Adrenal gland (tissue), 12 donors: ENCODE measurements around the gene ZNF558. TPM values are rescaled to one million over a fixed set of nuclear protein-coding genes. Genes with fewer than 3 reads are reported as not detected.
A peak's percentile ranks its signal among the peaks of the same experiment; 100 is the strongest.

Experiments
- DNase-seq, 7 donors: peaks; one replicate each; pipeline ENCODE4 v3.0.0-alpha.2; 2019 to 2020
- H3K27ac ChIP-seq, 5 donors: fragments of 200-600 bp; sonication (generic) in 4 of 5; 1 replicate in 3 of 5; 2 replicates in 2 of 5; pipeline versions ENCODE4 v1.5.1 to v1.8.0; 2016 to 2020; ENCODE audit warnings: mild to moderate bottlenecking in 1 of 5
- H3K27me3 ChIP-seq: fragments of 200-600 bp; 2 replicates; pipeline ENCODE4 v1.8.0; 2021
- H3K36me3 ChIP-seq, 2 donors: fragments of 200-600 bp; replicated peaks in 1 of 2; 1 replicate in 1 of 2; 2 replicates in 1 of 2; pipeline versions ENCODE4 v1.5.1 to v1.8.0; 2018 to 2022
- H3K4me1 ChIP-seq, 2 donors: fragments of 200-600 bp; replicated peaks in 1 of 2; 1 replicate in 1 of 2; 2 replicates in 1 of 2; pipeline versions ENCODE4 v1.5.1 to v1.8.0; 2018 to 2021
- H3K4me3 ChIP-seq, 4 donors: fragments of 200-600 bp; sonication (generic) in 3 of 4; one replicate each; pipeline ENCODE4 v1.5.1; 2016 to 2018
- H3K9me3 ChIP-seq, 3 donors: fragments of 200-600 bp; sonication (generic) in 1 of 3; replicated peaks in 1 of 3; 1 replicate in 2 of 3; 2 replicates in 1 of 3; pipeline versions ENCODE4 v1.5.1 to v1.8.0; 2016 to 2021
- CTCF ChIP-seq, 6 experiments: fragments of 450-650 bp in 4 of 6; fragments of 200-600 bp in 2 of 6; sonication (generic) in 1 of 6; IDR thresholded peaks; 1 replicate in 5 of 6; 2 replicates in 1 of 6; pipeline versions ENCODE4 v1.5.1 to v1.8.0; 2016 to 2021; ENCODE audit warnings: antibody characterized with exemption in 6 of 6, mild to moderate bottlenecking in 2 of 6, moderate library complexity in 1 of 6
- POLR2A ChIP-seq, 2 donors: fragments of 450-650 bp; IDR thresholded peaks; one replicate each; pipeline ENCODE4 v1.6.1; 2017; ENCODE audit warnings: antibody characterized with exemption in 2 of 2, mild to moderate bottlenecking in 2 of 2, moderate library complexity in 1 of 2
- WGBS, 4 donors: extraction: QIAGEN DNeasy Blood & Tissue Kit in 2 of 4; methylation state at CpG; one replicate each; pipeline versions ENCODE4 v1.1.5 to v1.1.7; 2013 to 2017; 5-methylcytosine and 5-hydroxymethylcytosine counted together
- intact Hi-C, 2 donors: fragments of 100-400 bp; cut with DNase I; formaldehyde crosslinking; loops; one replicate each; pipeline versions ENCODE4 v1.14.1 to v1.15.0; 2022 to 2023
- polyA plus RNA-seq, 3 donors: library from polyadenylated mRNA; stranded (reverse); fragments of 200-250 nt in 2 of 3; fragments of 350-450 nt in 1 of 3; fragmentation: Illumina TruSeq in 1 of 3; extraction: RNeasy Lipid Tissue Mini Kit (QIAGEN cat#74804) in 1 of 3; gene quantifications; one replicate each; pipeline ENCODE4 v1.2.3, GENCODE V29; 2013 to 2014
- total RNA-seq, 9 donors: library from RNA; depleted of rRNA in 4 of 9; stranded (reverse); fragments of >200 nt in 4 of 9; fragments of 120-200 nt in 1 of 9; fragmentation: NEBNext Ultra II Directional in 1 of 9; extraction: Animal tissue kit (Norgen Biotek cat#: 25700) in 1 of 9; gene quantifications; one replicate each; pipeline versions ENCODE4 v1.1.0 to v1.2.4, GENCODE V29; 2013 to 2023
- donor health status: healthy with polysubstance abuse.
- donor health status: Bipolar disorder and iron deficiency.
- donor health status: DM: yes; HTN: yes; CAD: no.
- donor health status: DM: no; HTN: no; CAD: no.
- donor health status: DM: no; HTN: no; CAD: no.
- donor health status: DM: yes; HTN: yes; CAD: no.

Gene ZNF558
- total and polyA plus RNA-seq, 12 donors: 15.3 to 39.9 (median 26.5) TPM

GRCh38 chr19:8835446-8835845 is 3.3 kb upstream of the ZNF558 start:
- Histone ChIP-seq H3K27ac (no peak overlapping the region), H3K9me3 (no peaks in the 10 kb centered on the region), H3K4me3 (no peak overlapping the region), H3K4me1 (peaks cover 6% of the 10 kb centered on the region in 2 donors), H3K36me3 (no peaks in the 10 kb centered on the region), H3K27me3 (no peaks in the 10 kb centered on the region)
- 63 to 76% (median 66%) methylated on average over 2 of the region's 2 CpGs for WGBS, 4 donors
- DNase-seq: no peak
- intact Hi-C loops: no loop called here
- no peak for TF ChIP-seq CTCF (IDR thresholded peaks at IDR 0.05)
- TF ChIP-seq POLR2A (IDR thresholded peaks at IDR 0.05): no peak

- Histone ChIP-seq H3K4me1 (peaks cover 6% of the 10 kb centered on the region in 2 donors), H3K4me3 (peak overlapping the region; percentile 6 to 97 (median 83)), H3K27ac (peak overlapping the region; percentile 84 to 97 (median 92)), H3K36me3 (no peaks in the 10 kb centered on the region), H3K27me3 (no peaks in the 10 kb centered on the region), H3K9me3 (no peaks in the 10 kb centered on the region)
- no peak for DNase-seq
- TF ChIP-seq POLR2A (IDR thresholded peaks at IDR 0.05) (no peak), CTCF (IDR thresholded peaks at IDR 0.05) (no peak)
- WGBS, 4 donors: 0 to 1% (median 0%) methylated on average over 4 to 16 of the region's 16 CpGs
- intact Hi-C loops: no loop called here
These were observed 322 bp downstream of the ZNF558 start for GRCh38 chr19:8831832-8832131.

- 43 to 56% (median 51%) methylated on average over 5 to 6 of the region's 6 CpGs for WGBS, 4 donors
- intact Hi-C loops: no loop called here
- peak overlapping the region in 3 of 5 donors; percentile 92 to 97 (median 96) for H3K27ac ChIP-seq
- no peak for TF ChIP-seq POLR2A (IDR thresholded peaks at IDR 0.05)
- TF ChIP-seq CTCF (IDR thresholded peaks at IDR 0.05): no peak
- no peaks in the 10 kb centered on the region for H3K27me3 ChIP-seq
- peaks cover 6% of the 10 kb centered on the region in 2 donors for H3K4me1 ChIP-seq
- peak overlapping the region in 3 of 4 donors; percentile 6 to 97 (median 85) for H3K4me3 ChIP-seq
- no peak for DNase-seq
- no peaks in the 10 kb centered on the region for H3K9me3 ChIP-seq
- no peaks in the 10 kb centered on the region for H3K36me3 ChIP-seq
These were observed 731 bp downstream of the ZNF558 start for GRCh38 chr19:8831373-8831772.

GRCh38 chr19:8827277-8827676 is 4.8 kb downstream of the ZNF558 start:
- H3K27ac ChIP-seq: no peak overlapping the region

More at GRCh38 chr19:8827277-8827676, 4.8 kb downstream of the ZNF558 start:
- no peak for DNase-seq
- Histone ChIP-seq H3K4me1 (peaks cover 6% of the 10 kb centered on the region in 2 donors), H3K9me3 (no peaks in the 10 kb centered on the region), H3K27me3 (no peaks in the 10 kb centered on the region), H3K36me3 (peaks cover 0 to 21% of the 10 kb centered on the region in 2 donors), H3K4me3 (no peak overlapping the region)
- TF ChIP-seq CTCF (IDR thresholded peaks at IDR 0.05): no peak
- TF ChIP-seq POLR2A (IDR thresholded peaks at IDR 0.05): no peak
- intact Hi-C loops: no loop called here
